GM12872 (cell line): ENCODE data around the gene SCNN1B.

ENCODE experiments used
- CTCF ChIP-seq: IDR thresholded peaks from 3 replicates; pipeline ENCODE4 v1.5.1; 2011; ENCODE audit warnings: low read depth, mild to moderate bottlenecking, low read length, moderate library complexity; ENCODE audit not compliant: insufficient read depth

SCNN1B gene

GRCh38 chr16:23334457-23334853, 32.4 kb downstream of the SCNN1B start:
- no peak for TF ChIP-seq CTCF

GRCh38 chr16:23334950-23335349, 32.8 kb downstream of the SCNN1B start:
- TF ChIP-seq CTCF: no peak

- TF ChIP-seq CTCF: no peak
Observed at GRCh38 chr16:23337836-23338550, 35.9 kb downstream of the SCNN1B start.

GRCh38 chr16:23339787-23340186, 37.7 kb downstream of the SCNN1B start:
- TF ChIP-seq CTCF: no peak

- TF ChIP-seq CTCF: no peak
Observed at GRCh38 chr16:23342083-23342640, 40.1 kb downstream of the SCNN1B start.

GRCh38 chr16:23343643-23344612, 41.8 kb downstream of the SCNN1B start:
- no peak for TF ChIP-seq CTCF

GRCh38 chr16:23345237-23345636, 43.1 kb downstream of the SCNN1B start:
- TF ChIP-seq CTCF: no peak
